GM18861 (cell line): ENCODE results near the gene NUDT1.
A peak's percentile ranks its signal among the peaks of the same experiment; 100 is the strongest.

Experiments
- ATAC-seq: cut with Tn5 transposase; IDR thresholded peaks from one replicate; pipeline ENCODE4 v1.9.1; 2021; ENCODE audit not compliant: unreplicated experiment

NUDT1 gene

GRCh38 chr7:2295936-2296620 is 54.1 kb downstream of the NUDT1 start:
- ATAC-seq: no peak

DNA sequence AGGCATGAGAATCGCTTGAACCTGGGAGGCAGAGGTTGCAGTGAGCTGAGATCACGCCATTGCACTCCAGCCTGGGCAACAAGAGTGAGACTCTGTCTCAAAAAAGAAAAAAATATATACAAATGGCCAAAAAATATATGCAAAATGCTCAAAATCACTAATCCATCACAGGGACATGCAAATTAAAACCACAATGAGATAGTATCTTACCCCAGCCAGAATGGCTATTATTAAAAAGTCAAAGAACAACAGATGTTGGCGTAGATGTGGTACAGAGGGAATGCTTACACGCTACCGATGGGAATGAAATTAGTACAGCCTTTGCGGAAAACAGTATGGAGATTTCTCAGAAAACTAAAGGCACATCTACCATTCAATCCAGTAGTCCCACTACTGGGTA is 54.8 kb downstream of the NUDT1 start:
- ATAC-seq: no peak

GRCh38 chr7:2299131-2299829 is 57.3 kb downstream of the NUDT1 start:
- peak; percentile 37 for ATAC-seq

DNA sequence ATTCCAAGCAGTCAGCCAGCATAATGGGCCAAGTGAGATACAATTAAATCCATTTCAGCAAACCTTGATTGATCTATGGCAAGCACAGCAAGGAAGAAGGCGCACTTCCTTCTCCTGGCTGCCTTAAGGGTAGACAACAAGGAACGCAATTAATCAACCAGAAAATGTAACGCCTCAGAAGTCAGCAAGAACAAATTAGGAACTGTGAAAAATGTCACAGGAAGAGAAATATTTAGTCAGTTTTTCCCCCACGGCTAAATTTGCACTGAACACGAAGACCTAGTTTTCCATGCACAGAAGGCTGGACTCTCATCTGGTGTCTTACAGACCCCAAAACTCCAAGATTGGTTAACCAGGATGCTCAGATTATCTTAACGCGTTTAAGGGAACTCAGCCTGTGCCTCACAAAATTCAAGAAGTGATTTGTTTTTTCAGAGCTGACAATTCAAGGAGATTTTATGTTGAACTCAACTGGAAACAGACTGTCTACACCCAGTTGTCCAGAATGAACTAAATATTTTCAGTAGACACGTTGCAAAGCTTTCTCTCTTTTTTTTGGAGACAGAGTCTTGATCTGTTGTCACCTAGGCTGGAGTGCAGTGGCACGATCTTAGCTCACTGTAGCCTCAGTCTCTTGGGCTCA is 58.0 kb downstream of the NUDT1 start:
- ATAC-seq: no peak
